ENCODE results near the gene MRPL48.
"Not testable (repeated sequence)": the region's sequence is repeated elsewhere in the genome, so short reads cannot be mapped to it uniquely, and the experiment has no call there.

The MRPL48 gene

DNA sequence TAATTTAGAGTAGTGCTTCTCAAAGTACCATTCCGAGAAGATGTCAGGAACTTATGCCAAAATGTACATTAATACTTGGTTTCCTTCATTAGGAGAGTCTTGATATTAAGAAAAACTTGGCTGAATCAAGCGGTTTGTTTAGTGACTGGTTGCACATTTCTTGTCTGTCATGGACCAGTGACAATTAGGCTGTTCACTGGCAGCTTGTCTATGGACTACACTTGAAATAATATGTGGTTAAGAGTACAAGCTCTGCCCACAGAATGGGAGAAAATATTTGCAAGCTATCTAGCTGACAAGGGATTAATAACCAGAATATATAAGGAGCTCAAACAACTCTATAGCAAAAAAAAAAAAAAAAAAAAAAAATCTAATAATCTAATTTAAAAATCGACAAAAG, 64.4 kb downstream of the MRPL48 start:
- DNase-seq: no peak

DNA sequence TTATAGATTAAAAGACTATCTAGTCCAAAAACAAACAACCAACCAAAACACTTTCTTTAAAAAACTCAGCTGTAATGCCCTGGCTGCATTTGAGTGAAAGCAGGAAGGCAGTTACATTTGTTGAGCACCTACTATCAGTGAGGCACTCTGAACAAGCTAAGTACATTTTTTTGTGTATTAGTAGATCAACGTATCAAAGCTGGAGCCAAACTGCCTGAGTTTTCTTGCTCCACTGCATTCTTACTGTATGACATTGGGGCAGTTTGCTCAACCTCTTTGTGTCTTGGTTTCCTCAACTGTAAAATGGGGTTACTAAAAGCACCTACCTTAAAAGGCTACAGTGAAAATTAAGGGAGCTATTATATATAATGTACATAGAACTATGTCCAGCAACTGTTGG, 67.0 kb downstream of the MRPL48 start:
- no peak for DNase-seq

DNA sequence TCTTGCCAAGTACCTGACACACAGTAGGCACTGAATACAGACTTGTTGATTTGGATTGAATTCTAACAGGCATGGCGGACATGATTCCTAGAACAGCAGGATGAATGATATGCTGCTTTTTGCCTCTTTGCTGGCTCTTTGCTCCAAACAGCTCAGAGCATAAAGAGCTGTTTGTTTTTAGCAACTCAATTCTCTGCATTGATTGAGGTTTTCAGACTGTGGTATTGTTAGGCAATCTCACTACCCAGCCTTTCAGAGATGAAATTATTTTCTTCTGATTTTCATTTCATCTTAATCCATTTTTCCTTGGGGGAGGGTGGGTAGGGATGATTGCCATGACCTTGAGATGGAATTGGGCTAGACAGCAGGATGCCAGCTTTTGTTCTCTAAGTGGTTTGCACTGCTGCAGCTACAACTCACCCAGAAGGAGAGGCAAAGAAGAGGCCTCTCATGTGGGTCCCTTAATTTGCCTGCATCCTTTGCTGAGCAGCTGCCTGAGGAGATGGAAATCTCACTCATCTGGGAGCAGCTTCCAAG, 68.4 kb downstream of the MRPL48 start:
- DNase-seq: no peak

- DNase-seq: no peak
Measured at GRCh38 chr11:73859671-73860070, 72.0 kb downstream of the MRPL48 start.

DNA sequence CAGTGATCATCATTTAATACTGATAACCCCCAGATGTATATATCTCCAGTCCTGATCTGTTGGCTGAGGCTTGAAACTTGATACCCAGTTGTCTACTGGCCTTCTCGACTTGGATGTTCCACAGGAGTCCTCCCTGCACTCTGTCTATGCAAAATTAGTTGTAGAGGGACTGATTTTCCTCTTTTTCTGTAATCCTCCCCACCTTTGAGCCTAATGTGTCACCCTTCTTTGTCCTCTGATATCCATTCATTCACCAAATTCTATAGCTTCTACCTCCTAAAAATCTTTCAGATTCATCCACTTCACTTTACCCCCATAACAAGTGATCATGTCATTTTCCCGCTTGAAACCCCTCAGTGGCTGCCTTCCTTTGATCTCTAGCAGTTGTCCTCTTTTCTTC, 72.5 kb downstream of the MRPL48 start:
- DNase-seq: no peak

GRCh38 chr11:73862986-73863385, 75.3 kb downstream of the MRPL48 start:
- DNase-seq: no peak

GRCh38 chr11:73866095-73866579, 78.5 kb downstream of the MRPL48 start:
- DNase-seq: no peak

DNA sequence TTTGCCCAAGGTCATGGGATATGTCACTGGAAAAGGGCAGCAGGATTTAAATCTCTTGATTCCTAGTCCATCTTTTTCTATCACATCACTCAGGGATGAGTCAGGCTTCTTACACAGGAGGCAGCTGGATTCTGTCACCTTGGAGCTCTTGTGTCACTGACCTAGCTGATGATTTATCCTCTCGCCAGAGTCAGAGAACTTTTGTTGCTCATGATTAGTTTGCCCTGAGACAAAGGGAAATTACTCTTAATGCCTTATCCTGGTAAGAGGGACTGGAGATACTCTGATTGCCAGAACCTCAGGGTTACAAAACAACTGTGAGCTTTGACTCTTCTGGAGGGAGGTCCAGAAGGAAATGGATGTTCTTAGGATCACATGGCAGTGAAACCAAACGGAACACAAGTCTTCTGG, 78.9 kb downstream of the MRPL48 start:
- DNase-seq: no peak

- DNase-seq: no peak
Measured at GRCh38 chr11:73869332-73869949, 81.8 kb downstream of the MRPL48 start.

- DNase-seq: no peak
Measured at GRCh38 chr11:73870261-73870660, 82.6 kb downstream of the MRPL48 start.

- no peak for DNase-seq
Measured at GRCh38 chr11:73872749-73873357, 85.2 kb downstream of the MRPL48 start.

GRCh38 chr11:73875380-73875779, 87.7 kb downstream of the MRPL48 start:
- no peak for DNase-seq

DNA sequence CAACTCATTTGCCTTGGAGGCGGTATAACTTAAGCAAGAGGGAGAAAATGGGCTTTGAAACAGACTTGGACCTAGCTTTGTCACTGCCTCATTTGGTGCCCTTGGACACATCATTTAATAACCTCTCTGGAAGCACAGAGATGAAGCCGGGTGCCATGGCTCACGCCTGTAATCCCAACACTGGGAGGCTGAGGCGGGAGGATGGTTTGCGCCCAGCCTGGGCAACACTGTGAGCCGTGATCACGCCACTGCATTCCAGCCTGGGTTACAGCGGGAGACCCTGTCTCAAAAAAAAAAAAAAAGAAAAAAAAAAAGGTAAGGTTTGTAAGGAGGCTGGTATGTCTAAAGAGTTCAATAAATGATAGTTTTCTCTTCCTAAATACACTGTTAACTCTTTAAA, 88.2 kb downstream of the MRPL48 start:
- DNase-seq: no peak

DNA sequence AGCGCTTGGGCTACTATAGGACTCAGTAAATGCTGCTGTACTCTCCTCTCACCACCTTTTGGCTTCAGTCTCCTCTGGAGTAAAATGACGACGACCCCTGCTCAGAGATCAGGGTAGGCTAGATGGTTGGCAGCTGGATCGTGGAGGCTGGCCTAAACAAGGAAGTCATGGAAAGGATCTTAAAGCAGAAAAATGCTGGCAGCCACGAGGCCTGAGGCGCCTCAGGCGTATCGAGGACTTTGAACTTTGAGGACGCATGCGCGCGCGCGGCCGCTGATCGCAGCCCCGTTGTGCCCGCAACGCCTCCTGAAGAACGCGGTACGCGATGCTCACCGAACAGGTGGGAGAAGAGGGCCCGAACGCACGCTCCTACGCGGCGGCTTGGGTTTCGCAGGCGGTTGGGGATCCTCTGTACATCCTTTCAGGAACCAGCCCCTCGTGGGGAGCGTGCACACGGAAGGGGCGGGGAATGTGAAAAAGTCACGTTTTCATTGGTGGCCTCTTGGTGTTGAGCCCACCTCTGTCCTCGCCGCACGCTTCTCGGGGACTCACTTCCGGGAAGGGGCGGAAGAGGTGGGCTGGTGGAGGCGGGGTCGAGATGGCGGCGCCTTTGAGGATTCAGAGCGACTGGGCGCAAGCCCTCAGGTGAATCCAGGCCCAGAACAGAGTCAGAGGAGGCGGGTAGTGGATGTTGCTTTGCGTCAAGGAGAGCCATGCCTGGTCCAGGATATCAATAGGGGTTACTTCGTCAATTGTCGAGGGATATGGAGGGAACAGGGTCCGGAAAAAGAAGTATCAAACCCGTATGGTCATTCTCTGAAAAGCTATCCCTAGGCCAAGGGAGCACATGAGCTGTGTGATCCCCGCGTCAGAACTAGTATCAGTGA, 89.0 kb downstream of the MRPL48 start, which contains the start of the genes COA4 and PAAF1:
COA4 (minus strand) TSS at position 423 of the 887 bp plus-strand sequence. CDS start 3,468 bp downstream, outside the sequence.
PAAF1 (plus strand) TSS at position 576 of the 887 bp plus-strand sequence; CDS start at position 599, 23 bp downstream.
- peak; percentile 94 for DNase-seq

DNA sequence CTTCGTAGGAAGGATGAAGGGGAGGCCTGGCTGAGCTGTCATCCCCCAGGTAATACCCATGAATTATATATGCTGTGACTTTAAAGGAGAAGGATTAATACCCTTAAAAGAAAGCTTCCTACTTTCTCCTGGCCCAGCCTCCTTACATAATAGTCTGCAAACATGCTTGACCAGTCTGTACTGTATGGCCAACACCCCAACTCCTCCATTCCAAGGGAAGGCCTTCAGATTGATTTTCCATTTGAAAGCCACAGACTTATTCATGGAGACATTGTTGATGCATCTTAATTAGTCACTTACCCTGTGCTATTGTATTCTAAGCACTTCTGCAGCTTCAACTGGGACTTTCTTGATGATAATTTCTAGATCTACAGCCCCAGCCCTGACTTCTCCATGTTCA, 91.1 kb downstream of the MRPL48 start:
- DNase-seq: no peak

- DNase-seq: not testable (repeated sequence)
Measured at GRCh38 chr11:73880449-73880848, 92.8 kb downstream of the MRPL48 start.

DNA sequence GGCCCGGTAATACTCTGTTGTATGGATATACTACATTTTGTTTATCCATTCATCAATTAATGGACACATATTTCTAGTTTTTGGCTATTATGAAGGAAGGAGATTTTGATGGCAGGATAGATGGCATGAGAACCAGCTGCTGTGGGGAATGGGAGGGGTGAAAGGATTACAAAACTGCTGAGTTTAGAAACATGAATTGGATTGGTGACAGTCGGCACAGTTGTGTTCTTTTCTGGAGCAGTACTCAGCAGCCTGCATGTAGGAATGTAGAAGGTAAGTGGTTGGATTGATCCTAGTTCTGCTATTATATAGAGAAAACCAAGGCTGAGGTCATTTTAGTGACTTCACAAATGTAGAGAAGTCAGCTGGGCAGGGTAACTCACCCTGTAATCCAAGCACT, 96.2 kb downstream of the MRPL48 start:
- DNase-seq: no peak

DNA sequence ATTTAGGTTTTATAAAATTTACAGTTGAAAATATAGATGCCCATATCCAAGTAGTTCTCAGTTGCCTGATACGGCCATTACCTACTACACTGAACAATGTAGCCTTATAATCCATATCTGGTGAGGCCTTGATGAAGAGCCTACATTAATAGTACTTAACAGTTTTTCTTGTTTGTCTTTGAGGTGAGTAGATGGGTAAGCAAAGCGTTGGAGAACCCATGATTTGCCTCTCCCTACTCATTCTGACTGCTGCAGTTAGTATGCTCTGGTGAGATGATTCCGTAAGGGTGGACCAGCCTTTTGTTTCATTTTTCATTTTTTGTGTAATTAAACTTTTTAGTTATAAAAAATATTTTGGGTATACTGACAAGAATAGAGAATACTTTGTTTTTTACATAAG, 100.6 kb downstream of the MRPL48 start:
- DNase-seq: no peak

- DNase-seq: no peak
Measured at GRCh38 chr11:73889019-73889418, 101.3 kb downstream of the MRPL48 start.

DNA sequence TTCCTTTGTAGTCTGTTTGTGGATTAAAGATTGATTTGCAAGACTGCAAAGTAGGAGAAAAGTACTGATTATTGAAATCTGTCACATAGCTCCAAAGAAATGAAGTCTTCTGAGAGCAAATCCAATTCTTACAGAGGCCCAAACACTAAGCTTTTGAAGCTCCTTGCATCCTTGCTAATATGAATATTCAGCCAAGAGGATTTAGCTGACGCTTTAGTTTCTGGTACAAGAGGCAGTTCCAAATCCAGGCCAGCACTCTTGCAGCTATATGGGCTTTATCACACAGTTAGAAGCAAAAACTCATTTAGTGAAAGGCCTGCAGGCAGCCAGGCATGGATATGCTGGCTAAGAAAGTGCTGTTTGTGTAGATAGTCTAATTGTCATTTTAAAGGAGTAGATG, 101.9 kb downstream of the MRPL48 start:
- no peak for DNase-seq

DNA sequence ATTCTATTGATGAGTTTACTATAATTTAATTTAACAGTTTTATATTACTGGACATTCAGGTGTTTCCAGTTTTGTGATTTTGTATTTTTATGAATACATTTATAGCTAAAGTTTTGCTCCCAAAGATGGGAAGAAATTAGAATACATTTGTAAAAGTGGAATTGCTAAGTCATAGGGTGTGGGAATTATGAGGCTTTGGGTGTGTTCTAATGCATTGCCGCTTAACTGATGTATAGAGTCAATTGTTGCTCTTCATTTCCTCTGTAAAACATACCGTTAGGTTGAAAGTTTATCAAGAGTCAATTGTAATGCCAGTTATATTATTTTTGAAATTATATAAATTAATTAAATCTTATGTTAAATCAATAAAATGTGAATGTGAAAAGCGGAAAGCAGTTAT, 105.4 kb downstream of the MRPL48 start:
- DNase-seq: no peak

DNA sequence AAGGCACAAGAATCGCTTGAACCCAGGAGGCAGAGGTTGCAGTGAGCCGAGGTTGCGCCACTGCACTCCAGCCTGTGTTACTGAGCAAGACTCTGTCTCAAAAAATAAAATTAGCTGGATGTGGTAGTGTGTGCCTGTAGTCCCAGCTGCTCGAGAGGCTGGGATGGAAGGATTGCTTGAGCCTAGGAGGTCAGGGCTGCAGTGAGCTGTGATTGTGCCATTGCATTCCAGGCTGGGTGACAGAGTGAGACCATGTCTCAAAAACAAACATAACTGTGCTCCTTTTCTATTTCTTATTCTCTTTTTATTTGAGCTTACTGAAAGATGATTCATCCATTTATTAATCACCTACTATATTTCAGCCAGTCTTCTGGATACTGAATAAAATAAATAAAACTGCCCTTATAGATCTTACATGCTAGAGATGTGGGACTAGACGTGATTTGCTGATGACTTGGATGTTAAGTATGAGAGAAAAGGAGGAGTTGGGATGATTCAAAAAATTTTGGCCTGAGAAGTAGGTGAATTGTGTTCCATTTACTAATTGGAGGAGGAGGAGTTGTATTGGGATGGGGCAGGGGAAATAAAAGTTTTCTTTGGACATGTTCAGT, 107.2 kb downstream of the MRPL48 start:
- no peak for DNase-seq

DNA sequence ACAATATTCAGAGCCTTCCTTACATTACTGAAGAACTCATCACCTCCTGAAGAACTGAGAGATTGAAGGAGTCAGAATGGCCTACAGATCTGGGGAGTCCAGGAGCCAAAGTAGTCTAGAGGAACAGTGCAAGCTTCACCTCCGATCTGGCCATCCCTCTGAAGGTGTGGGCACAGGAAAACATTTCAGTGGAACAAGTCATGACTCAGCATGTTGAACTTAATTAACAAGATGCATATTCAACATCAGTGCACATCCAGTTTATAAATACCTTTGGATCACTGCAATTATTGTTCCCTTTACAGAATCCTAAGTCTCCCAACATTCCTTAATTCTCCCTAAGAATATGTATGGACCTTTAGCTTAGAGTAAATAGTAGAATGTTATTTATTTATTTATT, 114.6 kb downstream of the MRPL48 start:
- DNase-seq: no peak

Measured in stimulated activated CD8-positive, alpha-beta memory T cell treated with anti-CD3 and anti-CD28 coated beads, Interleukin-4, amount 100 ng/mL, for 48 hours (primary cell).